HG03060 (cell line): Measurements from ENCODE around the gene NEU4.
"Not testable (repeated sequence)": the region's sequence is repeated elsewhere in the genome, so short reads cannot be mapped to it uniquely, and the experiment has no call there.

Experiments used
- ATAC-seq: cut with Tn5 transposase; IDR thresholded peaks from one replicate; pipeline ENCODE4 v1.9.1; 2021; ENCODE audit warnings: low read depth, moderate number of reproducible peaks; ENCODE audit not compliant: unreplicated experiment

NEU4 gene

DNA sequence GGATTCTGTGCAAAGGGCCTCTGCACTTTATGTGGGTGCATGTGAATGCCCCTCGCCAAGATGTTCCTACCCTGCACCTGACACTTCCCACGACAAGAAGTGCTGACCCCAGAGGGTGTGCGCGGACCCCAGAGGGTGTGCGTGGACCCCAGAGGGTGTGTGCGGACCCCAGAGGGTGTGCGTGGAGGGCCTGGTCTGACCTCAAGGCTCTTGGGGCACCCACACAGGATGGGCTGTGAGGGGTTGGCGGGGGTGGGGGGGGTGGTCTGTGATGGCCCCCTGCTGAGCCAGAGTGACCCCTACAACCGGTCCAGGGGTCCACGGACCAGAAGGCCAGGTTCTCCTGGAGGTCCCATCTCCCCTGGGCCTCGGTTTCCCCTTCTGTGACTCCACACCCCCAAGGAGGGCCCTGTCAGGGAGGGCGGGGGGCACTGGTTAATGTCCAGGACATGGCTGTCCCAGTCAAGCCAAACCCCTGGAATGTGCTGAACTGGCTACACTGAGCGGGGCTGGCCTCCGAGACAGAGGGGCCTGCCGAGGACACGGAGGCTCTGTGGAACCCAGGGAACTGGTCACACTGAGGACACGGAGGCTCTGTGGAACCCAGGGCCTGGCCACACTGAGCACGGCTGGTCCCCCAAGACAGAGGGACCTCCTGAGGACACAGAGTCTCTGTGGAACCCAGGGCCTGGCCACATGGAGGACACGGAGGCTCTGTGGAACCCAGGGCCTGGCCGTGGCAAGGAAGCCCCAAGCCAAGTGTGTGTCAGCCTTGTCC, 3.1 kb downstream of the NEU4 start:
- no peak for ATAC-seq

DNA sequence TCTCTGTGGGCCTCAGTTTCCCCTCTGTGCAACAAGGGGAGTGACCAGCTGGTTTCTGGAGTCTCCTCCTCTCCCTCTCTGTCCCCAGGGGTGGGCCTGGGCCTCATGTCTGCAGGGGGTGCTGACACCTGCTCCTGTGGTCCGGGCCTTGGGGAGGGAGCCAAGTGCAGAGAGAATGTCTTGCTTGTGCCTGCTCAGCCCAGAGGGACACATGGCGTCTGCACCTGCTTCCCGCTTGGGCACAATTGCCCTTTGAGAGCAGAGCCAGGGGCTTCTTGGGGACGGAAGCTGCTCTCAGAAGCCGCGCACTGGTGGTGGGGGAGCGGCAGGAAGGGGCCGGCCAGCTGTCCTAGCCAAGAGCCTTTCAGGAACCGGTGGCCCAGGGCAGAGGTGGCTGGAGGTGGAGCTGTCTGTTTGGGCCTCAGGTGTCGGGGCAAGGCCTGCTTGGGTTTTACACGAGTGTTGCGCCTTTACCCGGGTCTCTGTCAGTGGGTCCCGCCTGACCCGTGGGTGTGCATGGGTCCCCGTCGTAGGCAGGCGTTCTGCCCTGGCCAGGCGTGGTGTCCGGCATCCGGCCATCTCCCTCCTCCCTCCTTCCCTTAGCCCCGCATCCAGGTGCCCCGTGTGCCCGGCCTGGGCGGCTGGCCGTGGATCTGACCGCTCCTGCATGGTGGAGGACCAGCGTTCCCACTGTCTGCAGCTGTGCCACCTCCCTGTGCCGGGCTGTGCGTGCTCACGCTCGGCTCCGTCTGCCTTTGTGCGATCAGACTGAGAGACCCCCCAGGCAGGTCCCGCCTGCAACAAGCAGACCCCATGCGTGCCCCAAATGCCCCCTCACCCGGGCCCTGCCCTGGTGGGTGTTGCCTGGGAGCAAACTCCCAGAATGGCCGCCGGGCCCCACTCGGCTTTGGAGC, 4.0 kb downstream of the NEU4 start:
- ATAC-seq, result no peak

DNA sequence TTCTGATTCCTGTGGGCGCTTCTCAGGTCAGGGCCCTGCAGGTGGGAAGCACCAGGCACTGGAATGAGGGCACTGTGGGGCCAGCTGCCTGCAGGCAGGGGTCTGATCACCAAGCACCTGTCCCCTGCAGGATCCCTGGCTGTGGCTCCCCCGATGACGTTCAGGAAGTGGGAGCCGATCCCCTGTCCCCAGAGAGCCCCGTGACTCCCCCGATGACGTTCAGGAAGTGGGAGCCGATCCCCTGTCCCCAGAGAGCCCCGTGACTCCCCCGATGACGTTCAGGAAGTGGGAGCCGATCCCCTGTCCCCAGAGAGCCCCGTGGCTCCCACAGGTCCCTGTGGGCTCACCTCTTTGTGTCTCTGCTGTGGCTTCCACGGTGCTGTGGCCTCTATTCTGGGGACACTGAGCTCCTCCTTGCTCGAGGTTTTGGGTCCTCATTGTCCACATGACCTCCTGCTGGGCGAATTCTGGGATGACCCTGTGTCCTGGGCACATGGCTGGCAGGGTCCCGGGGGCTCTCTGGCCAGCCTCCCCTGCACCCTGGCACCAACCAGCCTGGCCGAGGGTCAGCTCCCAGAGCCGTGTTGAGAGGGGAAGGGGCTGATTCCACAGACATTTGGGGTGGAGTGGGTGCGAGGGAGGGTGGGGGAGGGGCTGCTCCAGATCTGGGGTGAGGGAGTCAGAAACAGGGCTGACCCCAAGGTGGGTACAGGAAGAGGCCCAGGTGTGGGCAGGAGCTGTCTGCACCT, 4.8 kb downstream of the NEU4 start:
- no peak for ATAC-seq

DNA sequence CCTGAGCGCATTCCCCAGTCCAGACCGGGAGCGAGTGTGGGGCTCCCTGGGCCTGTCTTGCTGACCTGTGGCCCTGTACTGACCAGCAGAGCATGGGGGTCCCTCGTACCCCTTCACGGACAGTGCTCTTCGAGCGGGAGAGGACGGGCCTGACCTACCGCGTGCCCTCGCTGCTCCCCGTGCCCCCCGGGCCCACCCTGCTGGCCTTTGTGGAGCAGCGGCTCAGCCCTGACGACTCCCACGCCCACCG, 5.3 kb downstream of the NEU4 start:
- no peak for ATAC-seq

DNA sequence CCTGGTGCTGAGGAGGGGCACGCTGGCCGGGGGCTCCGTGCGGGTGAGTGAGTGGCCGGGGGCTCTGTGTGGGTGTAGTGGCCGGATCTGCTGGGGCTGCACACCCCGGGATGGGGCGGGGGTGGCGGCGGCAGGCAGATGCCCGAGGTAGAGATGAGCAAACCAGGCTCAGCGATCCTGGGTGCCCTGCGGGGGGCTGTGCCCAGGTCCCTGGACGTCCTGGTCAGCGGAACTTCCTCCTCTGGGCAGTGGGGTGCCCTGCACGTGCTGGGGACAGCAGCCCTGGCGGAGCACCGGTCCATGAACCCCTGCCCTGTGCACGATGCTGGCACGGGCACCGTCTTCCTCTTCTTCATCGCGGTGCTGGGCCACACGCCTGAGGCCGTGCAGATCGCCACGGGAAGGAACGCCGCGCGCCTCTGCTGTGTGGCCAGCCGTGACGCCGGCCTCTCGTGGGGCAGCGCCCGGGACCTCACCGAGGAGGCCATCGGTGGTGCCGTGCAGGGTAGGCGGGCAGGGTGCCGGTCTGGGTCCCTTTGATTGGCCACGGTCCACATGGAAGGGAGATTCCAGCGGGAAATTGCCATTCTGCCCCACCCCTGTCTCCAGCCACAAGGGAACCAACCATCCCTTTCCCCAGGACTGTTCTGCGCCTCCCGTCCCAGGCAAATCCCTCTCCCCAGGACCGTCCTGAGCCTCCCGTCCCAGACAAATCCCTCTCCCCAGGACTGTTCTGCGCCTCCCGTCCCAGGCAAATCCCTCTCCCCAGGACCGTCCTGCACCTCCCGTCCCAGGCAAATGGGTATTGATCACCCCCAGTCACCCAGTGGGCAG, 5.9 kb downstream of the NEU4 start:
- no peak for ATAC-seq

DNA sequence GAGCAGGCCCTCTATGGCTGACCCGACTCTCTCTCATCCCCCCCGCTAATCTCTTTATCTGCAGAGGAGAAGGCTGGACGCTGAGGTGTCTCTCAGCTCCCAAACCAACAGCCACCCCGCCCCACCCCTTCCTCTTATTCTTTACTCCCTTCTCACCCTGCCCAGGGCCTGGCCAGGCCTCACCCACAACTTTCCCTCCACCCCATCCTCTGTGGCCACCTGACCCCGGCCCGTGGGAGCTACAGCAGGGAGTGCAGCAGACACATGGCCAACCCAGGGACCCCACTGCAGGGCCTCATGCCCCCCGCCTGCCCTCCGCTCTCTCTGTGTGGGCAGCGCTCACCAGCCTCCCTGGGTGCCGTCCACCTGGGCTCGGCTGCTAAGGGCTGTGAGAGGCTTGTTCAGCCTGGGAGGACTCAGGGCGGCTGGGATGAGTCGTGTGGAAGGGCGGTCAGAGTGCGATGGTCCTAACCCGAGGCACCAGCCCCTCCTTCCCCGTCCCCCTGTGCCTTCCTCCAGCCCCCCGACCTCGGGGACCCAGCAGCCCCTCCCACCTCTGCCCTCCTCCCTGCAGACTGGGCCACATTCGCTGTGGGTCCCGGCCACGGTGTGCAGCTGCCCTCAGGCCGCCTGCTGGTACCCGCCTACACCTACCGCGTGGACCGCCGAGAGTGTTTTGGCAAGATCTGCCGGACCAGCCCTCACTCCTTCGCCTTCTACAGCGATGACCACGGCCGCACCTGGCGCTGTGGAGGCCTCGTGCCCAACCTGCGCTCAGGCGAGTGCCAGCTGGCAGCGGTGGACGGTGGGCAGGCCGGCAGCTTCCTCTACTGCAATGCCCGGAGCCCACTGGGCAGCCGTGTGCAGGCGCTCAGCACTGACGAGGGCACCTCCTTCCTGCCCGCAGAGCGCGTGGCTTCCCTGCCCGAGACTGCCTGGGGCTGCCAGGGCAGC, 6.8 kb downstream of the NEU4 start:
- no peak for ATAC-seq

DNA sequence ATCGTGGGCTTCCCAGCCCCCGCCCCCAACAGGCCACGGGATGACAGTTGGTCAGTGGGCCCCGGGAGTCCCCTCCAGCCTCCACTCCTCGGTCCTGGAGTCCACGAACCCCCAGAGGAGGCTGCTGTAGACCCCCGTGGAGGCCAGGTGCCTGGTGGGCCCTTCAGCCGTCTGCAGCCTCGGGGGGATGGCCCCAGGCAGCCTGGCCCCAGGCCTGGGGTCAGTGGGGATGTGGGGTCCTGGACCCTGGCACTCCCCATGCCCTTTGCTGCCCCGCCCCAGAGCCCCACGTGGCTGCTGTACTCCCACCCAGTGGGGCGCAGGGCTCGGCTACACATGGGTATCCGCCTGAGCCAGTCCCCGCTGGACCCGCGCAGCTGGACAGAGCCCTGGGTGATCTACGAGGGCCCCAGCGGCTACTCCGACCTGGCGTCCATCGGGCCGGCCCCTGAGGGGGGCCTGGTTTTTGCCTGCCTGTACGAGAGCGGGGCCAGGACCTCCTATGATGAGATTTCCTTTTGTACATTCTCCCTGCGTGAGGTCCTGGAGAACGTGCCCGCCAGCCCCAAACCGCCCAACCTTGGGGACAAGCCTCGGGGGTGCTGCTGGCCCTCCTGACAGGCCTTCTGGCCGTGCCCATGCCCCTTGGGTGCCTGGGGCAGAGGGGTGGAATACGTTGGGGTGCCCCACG, 7.6 kb downstream of the NEU4 start:
- ATAC-seq, result no peak

DNA sequence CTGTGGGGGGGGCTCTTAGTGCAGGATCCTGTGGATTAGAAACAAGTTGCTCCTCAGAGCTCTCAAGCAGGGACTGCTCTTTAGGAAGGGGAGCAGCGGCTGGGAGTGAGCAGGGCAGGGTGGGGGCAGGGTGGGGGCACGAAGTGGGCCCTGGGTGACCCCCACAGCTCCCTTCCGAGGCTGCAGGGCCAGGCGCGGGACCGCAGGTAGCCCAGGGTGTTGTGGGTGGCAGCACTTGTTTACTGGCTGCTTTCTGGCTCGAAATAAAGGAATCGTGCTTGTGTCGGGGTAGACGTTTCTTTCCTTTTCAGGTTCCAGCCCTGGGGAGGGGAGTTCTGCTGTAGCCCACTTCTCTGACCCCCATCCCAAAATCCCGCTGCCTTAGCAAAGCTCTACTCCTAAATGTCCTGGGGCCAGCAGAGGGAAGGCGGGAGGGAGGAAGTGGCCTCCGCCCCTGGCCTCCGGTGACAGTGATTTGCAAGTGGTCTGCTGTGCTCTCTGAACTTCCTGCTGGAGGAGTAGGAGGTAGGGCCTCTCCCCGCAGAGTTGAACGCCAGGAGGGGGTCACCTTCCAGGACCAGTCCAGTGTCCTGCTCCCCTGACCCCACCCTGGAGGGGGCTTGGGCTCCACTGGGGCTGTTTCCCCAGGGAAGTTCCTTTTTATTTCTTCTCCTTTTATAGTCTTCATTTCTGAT, 8.3 kb downstream of the NEU4 start:
- ATAC-seq, result no peak

DNA sequence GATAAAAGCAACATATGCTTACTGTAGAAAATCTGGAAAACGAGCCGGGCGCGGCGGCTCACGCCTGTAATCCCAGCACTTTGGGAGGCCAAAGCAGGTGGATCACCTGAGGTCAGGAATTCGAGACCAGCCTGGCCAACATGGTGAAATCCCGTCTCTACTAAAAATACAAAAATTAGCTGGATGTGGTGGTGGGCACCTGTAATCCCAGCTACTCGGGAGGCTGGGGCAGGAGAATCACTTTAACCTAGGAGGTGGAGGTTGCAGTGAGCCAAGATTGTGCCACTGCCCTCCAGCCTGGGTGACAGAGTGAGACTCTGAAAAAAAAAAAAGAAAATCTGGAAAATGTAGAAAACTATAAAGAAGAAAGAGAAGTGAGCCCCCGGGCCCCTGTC, 8.8 kb downstream of the NEU4 start:
- not testable (repeated sequence) for ATAC-seq

DNA sequence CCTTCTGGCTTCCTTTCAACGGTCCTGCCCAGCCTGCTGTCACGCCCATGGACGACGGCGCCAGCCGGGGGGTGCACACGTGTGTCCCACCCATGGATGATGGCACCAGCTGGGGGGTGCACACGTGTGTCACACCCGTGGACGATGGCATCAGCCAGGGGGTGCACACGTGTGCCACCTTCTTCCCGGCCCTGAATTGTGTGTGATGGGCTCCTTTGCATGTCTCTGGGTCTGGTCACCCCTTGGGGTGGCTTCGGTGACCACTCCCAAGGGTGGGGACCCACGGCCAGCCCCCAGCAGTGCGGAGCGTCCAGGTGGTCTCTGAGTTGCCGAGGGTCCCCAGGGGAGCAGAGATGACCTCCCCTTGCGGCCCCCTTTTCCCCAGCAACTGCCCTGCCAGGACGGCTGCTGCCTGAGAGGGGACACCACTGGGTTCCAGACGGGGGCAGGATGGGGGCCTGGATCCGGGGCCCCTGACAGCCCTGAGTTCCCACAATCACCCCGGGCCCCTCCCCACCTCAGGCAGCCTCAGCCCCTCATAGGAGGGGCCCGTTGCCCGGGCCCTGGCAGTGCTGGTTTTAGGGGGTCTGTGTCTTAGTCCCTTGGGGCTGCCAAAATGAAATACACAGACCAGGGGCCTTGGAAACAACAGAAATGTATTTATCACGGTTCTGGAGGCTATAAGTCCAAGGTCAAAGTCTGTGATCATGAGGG, 9.4 kb downstream of the NEU4 start:
- ATAC-seq, result no peak

DNA sequence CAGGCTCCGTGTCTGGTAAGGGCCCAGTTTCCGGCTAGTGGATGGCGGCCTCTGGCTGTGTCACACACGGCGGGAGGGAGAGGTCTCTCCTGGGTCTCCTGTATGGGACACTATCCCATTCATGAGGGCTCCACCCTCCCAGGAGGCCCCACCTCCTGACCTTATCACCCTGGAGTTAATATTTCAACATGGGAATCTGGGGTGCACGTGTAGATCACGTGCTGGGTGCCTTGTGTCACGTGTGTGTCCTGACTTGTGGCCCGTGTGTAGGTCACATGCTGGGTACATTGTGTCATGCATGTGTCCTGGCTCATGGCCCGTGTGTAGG, 9.9 kb downstream of the NEU4 start:
- no peak for ATAC-seq

DNA sequence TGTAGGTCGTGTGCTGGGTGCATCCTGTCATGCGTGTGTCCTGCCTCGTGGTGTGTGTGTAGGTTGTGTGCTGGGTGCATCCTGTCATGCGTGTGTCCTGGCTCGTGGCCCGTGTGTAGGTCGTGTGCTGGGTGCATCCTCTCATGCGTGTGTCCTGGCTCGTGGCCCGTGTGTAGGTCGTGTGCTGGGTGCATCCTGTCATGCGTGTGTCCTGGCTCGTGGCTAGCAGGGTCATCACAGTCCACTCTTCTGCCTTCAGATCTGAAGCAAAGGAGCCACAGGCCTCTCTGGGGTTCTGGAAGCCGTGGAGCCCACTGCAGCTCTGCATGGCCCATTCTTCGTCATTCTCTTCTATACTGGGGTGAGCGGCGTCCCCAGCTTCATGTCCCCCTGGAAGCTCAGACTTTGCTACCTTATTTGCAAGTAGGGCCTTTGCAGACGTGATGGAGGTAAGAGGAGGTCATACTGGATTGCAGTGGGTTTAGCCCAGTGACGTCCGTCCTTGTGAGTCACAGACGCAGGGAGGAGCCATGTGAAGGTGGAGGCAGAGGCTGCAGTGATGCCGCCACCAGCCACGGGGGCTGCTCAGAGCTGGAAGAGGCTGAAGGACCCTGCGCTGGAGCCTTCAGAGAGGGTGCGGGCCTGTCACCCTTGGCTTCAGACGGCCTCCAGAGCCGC, 11.1 kb downstream of the NEU4 start:
- not testable (repeated sequence) for ATAC-seq

DNA sequence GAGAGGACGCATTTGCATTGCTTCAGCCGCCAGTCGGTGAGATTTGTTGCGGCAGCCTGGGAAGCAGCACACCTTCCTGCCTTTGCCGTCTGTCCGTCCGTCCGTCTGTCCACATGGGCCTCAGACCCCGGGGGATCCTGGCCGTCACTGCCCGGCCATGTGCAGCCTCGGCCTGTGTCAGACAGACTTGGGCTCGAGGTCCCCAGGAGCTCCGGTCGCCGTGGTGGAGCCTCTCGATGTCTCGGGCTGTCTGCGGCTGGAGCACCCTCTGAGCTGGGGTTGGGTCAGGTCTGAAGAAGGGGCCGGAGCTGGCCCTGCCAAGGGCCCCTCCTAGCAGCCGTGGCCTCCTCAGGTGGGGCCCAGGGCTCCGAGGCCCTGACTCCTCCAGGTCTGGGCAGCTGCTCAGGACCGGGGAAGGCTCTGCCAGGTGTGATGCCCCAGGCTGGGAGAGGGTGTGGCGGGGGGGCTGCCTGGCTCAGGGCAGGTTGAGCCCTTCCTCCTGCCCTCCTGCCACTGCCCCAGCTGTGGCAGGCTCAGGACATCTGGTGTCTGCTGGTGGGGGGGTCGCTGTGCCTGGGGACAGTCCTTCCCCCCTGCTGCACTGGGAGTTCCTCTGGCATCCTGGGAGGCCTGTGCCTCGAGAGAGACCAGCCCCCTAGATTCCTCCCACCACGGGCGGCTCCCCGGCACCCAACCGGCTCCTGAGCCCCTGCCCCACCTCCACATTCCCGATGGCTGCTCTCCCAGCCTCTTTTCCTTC, 11.8 kb downstream of the NEU4 start:
- ATAC-seq, result no peak

DNA sequence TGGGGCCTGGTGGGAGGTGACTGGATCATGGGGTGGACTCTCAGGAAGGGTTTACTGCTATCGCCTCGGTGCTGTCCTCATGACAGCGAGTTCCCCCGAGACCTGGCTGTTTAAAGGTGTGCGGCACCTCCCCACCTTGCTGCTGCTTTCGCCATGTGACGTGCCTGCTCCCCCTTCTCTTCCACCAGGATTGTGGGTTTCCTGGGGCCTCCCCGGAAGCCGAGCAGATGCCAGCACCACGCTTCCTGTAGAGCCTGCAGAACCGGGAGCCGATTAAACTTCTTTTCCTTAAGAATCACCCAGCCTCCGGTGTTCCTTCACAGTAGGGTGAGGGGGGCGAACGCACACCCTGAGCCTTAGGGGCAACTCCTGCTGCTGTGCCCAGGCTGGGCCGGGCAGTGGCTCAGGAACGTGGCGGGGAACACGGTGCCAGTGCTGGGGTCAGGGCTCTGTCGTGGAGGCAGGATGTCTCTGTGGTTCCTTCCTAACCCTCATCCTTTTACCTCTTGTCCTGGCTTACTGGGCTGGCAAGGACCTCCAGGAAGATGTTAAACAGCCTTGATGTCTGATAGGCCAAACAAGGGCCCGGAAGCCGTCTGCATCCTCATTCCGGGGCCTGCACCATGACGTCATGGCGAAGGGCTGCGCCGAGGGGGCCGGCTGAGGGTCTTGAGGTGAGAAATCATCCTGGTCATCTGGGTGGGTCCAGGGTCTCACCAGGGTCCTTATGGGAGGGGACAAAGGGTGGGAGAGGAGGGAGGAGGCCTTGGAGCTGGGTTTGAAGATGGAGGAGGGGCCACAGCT, 12.7 kb downstream of the NEU4 start:
- no peak for ATAC-seq

DNA sequence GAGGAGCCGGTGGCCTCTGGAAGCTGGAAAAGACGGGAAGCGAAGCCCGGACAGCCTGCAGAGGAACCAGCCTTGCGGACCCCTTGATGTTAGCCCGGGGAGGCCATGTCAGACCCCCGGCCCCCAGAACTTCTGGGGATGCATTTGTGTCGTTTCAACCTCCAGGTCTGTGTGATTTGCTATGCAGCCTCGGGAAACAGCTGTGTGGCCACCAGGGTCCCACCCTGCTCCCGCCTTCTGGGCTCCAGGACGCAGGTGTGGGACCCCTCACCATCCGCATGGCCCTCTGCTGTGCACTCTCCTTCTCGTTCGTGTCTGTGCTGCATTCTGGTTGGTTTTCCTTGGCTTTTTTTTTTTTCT, 13.3 kb downstream of the NEU4 start:
- ATAC-seq, result no peak
